ENCODE data around the gene CPM. TPM values are rescaled to one million over a fixed set of nuclear protein-coding genes. Genes with fewer than 3 reads are reported as not detected.
"Not testable (repeated sequence)": the region's sequence is repeated elsewhere in the genome, so short reads cannot be mapped to it uniquely, and the experiment has no call there.

The CPM gene
- total RNA-seq, 2 experiments from 2014 or later: 5.8 to 8.0 TPM

DNA sequence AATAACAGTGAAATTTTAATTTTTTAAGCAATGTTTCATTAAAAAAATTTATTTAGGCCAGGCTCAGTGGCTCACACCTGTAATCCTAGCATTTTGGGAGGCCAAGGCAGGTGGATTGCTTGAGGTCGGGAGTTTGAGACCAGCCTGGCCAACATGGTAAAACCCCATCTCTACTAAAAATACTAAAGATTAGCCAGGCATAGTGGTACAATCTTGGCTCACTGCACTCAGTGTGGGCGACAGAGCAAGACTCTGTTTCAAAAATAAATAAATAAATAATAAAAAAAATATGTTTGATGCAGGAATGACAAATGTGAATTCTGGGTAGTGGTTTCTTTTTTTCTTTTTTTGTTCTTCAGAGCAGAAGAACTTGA is 130.6 kb downstream of the CPM start:
- not testable (repeated sequence) for H3K4me3 Mint-ChIP-seq, DNase-seq, H3K9me3 Mint-ChIP-seq, H3K36me3 Mint-ChIP-seq, H3K4me1 Mint-ChIP-seq, H3K27ac Mint-ChIP-seq, H3K27me3 Mint-ChIP-seq

Other genes starting within 250 kb of the CPM start
- 100 to 1,000 TPM; 156 to 158 TPM for gene NUP107, start 246.2 kb downstream of the CPM start, total RNA-seq
- 10 to 100 TPM in 1 of 2 experiments, 1 to 10 TPM in 1; 8.7 to 12.3 TPM for gene SLC35E3, start 187.0 kb downstream of the CPM start, total RNA-seq
- 100 to 1,000 TPM; 152 to 158 TPM for gene MDM2, start 125.0 kb downstream of the CPM start, total RNA-seq